Measurements from ENCODE around the gene INSIG2. TPM values are rescaled to one million over a fixed set of nuclear protein-coding genes. Genes with fewer than 3 reads are reported as not detected.

INSIG2 gene
- total and polyA plus RNA-seq, 2 of the 8 experiments (the other 6 are each of a cell fraction or from before 2014, with no cell fraction given) = 7.0 to 11.2 TPM

- no peak for TF ChIP-seq JUND (IDR thresholded peaks at IDR 0.05; ENCODE audit: low read length)
- no peak for TF ChIP-seq TAF7 (optimal IDR thresholded peaks at IDR 0.05; ENCODE audit: borderline replicate concordance, low read depth, low read length)
- TF ChIP-seq ASH2L (IDR thresholded peaks at IDR 0.05; ENCODE audit: low read length) = peak; percentile 65
- no peak for TF ChIP-seq EZH2 (IDR thresholded peaks at IDR 0.05; ENCODE audit: low read depth, low read length, severe bottlenecking)
- 0 out of 2 replicates have a peak, but pooled peaks have one; percentile 16 for TF ChIP-seq BACH1 (IDR thresholded peaks at IDR 0.05; ENCODE audit: low read length)
- no peak for TF ChIP-seq E2F6 (IDR thresholded peaks at IDR 0.05)
- TF ChIP-seq GTF2F1 (IDR thresholded peaks at IDR 0.05; ENCODE audit: borderline replicate concordance, low read depth, low read length) = no peak
These were observed at the start of gene INSIG2 (continued) for GRCh38 chr2:118088051-118089024.
